Measurements from ENCODE around the gene SURF6.

SURF6 gene

GRCh38 chr9:133355881-133356357 lies 19.9 kb upstream of the SURF6 start:
- H3K4me1 ChIP-seq (ENCODE audit: control extremely low read depth in 1 of 4, control insufficient read depth in 4 of 4, insufficient read depth in 4 of 4, low read length in 3 of 4): peaks cover 3 to 22% (median 21%) of the 10 kb centered on the region in 4 experiments
- POLR2A ChIA-PET: interaction anchor here (0.6 to 1.3 kb wide), 2 partner anchors 8 to 9 kb away, joined by 3 to 5 read pairs; partner anchors contain the start of genes MED22 and RPL7A
- no peaks in the 10 kb centered on the region for H3K9me3 ChIP-seq (ENCODE audit: control extremely low read depth in 1 of 5, control insufficient read depth in 4 of 5, insufficient read depth in 2 of 5, low read depth in 1 of 5, low read length in 4 of 5)
- CTCF ChIA-PET: interaction anchor here (0.6 to 7.2 kb wide), 15 partner anchors 10 to 1031 kb away, joined by 3 to 75 read pairs (median 6); no protein-coding TSS in a partner anchor
- H3K27ac ChIP-seq (ENCODE audit: insufficient read depth in 1 of 2, low read depth in 1 of 2, low read length in 2 of 2, poor library complexity in 1 of 2, severe bottlenecking in 2 of 2): peak overlapping the region; percentile 50 to 85
- WGBS (ENCODE audit: insufficient coverage): under 1% methylated on average over 19 of the region's 31 CpGs
- peaks cover 10 to 55% (median 36%) of the 10 kb centered on the region in 4 experiments for H3K36me3 ChIP-seq (ENCODE audit: control insufficient read depth in 4 of 4, insufficient read depth in 4 of 4, low read length in 3 of 4)
- H3K27me3 ChIP-seq (replicated peaks in 2 of 5; ENCODE audit: control insufficient read depth in 4 of 5, insufficient read depth in 5 of 5, low read length in 4 of 5): no peaks in the 10 kb centered on the region
- DNase-seq: peak; percentile 29 to 82 (median 70)
- peak overlapping the region; percentile 37 to 89 (median 84) for H3K4me3 ChIP-seq (ENCODE audit: control insufficient read depth in 1 of 7, extremely low read depth in 1 of 7, insufficient read depth in 4 of 7, low read depth in 2 of 7, low read length in 6 of 7)

- H3K27me3 ChIP-seq (replicated peaks in 2 of 5; ENCODE audit: control insufficient read depth in 4 of 5, insufficient read depth in 5 of 5, low read length in 4 of 5): no peaks in the 10 kb centered on the region
- WGBS (ENCODE audit: insufficient coverage): 93% methylated on average over 7 of the region's 7 CpGs
- no peak overlapping the region for H3K27ac ChIP-seq (ENCODE audit: insufficient read depth in 1 of 2, low read depth in 1 of 2, low read length in 2 of 2, poor library complexity in 1 of 2, severe bottlenecking in 2 of 2)
- H3K36me3 ChIP-seq (ENCODE audit: control insufficient read depth in 4 of 4, insufficient read depth in 4 of 4, low read length in 3 of 4): peaks cover 16 to 55% (median 37%) of the 10 kb centered on the region in 4 experiments
- ChIA-PET CTCF (interaction anchor here (1.1 to 7.2 kb wide), 8 partner anchors 9 to 168 kb away, joined by 3 to 75 read pairs (median 6); no protein-coding TSS in a partner anchor), POLR2A (no interaction called here)
- peak overlapping the region in 1 of 7 experiments; percentile 86 for H3K4me3 ChIP-seq (ENCODE audit: control insufficient read depth in 1 of 7, extremely low read depth in 1 of 7, insufficient read depth in 4 of 7, low read depth in 2 of 7, low read length in 6 of 7)
- H3K9me3 ChIP-seq (ENCODE audit: control extremely low read depth in 1 of 5, control insufficient read depth in 4 of 5, insufficient read depth in 2 of 5, low read depth in 1 of 5, low read length in 4 of 5): no peaks in the 10 kb centered on the region
- DNase-seq: no peak
- peaks cover 3 to 25% (median 23%) of the 10 kb centered on the region in 4 experiments for H3K4me1 ChIP-seq (ENCODE audit: control extremely low read depth in 1 of 4, control insufficient read depth in 4 of 4, insufficient read depth in 4 of 4, low read length in 3 of 4)
Measured at GRCh38 chr9:133354766-133355165, 18.8 kb upstream of the SURF6 start.

- ChIA-PET CTCF (interaction anchor here (0.6 to 2.7 kb wide), 3 partner anchors 12 to 178 kb away, joined by 3 to 15 read pairs (median 4); no protein-coding TSS in a partner anchor), POLR2A (no interaction called here)
- no peak overlapping the region for H3K4me3 ChIP-seq (ENCODE audit: control insufficient read depth in 1 of 7, extremely low read depth in 1 of 7, insufficient read depth in 4 of 7, low read depth in 2 of 7, low read length in 6 of 7)
- H3K9me3 ChIP-seq (ENCODE audit: control extremely low read depth in 1 of 5, control insufficient read depth in 4 of 5, insufficient read depth in 2 of 5, low read depth in 1 of 5, low read length in 4 of 5): no peaks in the 10 kb centered on the region
- 100% methylated on average over 5 of the region's 5 CpGs for WGBS (ENCODE audit: insufficient coverage)
- H3K36me3 ChIP-seq (ENCODE audit: control insufficient read depth in 4 of 4, insufficient read depth in 4 of 4, low read length in 3 of 4): peaks cover 19 to 61% (median 39%) of the 10 kb centered on the region in 4 experiments
- DNase-seq: no peak
- H3K27me3 ChIP-seq (replicated peaks in 2 of 5; ENCODE audit: control insufficient read depth in 4 of 5, insufficient read depth in 5 of 5, low read length in 4 of 5): no peaks in the 10 kb centered on the region
- no peak overlapping the region for H3K27ac ChIP-seq (ENCODE audit: insufficient read depth in 1 of 2, low read depth in 1 of 2, low read length in 2 of 2, poor library complexity in 1 of 2, severe bottlenecking in 2 of 2)
- peaks cover 7 to 38% (median 34%) of the 10 kb centered on the region in 4 experiments for H3K4me1 ChIP-seq (ENCODE audit: control extremely low read depth in 1 of 4, control insufficient read depth in 4 of 4, insufficient read depth in 4 of 4, low read length in 3 of 4)
Measured at GRCh38 chr9:133353548-133353947, 17.6 kb upstream of the SURF6 start.

- WGBS (ENCODE audit: insufficient coverage): 94% methylated on average over 6 of the region's 8 CpGs
- peaks cover 19 to 58% (median 38%) of the 10 kb centered on the region in 4 experiments for H3K36me3 ChIP-seq (ENCODE audit: control insufficient read depth in 4 of 4, insufficient read depth in 4 of 4, low read length in 3 of 4)
- H3K27ac ChIP-seq (ENCODE audit: insufficient read depth in 1 of 2, low read depth in 1 of 2, low read length in 2 of 2, poor library complexity in 1 of 2, severe bottlenecking in 2 of 2): no peak overlapping the region
- CTCF ChIA-PET: interaction anchor here (0.6 to 5.3 kb wide), 3 partner anchors 11 to 177 kb away, joined by 3 to 30 read pairs (median 4); no protein-coding TSS in a partner anchor
- H3K4me1 ChIP-seq (ENCODE audit: control extremely low read depth in 1 of 4, control insufficient read depth in 4 of 4, insufficient read depth in 4 of 4, low read length in 3 of 4): peaks cover 7 to 42% (median 34%) of the 10 kb centered on the region in 4 experiments
- H3K9me3 ChIP-seq (ENCODE audit: control extremely low read depth in 1 of 5, control insufficient read depth in 4 of 5, insufficient read depth in 2 of 5, low read depth in 1 of 5, low read length in 4 of 5): no peaks in the 10 kb centered on the region
- DNase-seq: no peak
- POLR2A ChIA-PET: no interaction called here
- H3K27me3 ChIP-seq (replicated peaks in 2 of 5; ENCODE audit: control insufficient read depth in 4 of 5, insufficient read depth in 5 of 5, low read length in 4 of 5): no peaks in the 10 kb centered on the region
- H3K4me3 ChIP-seq (ENCODE audit: control insufficient read depth in 1 of 7, extremely low read depth in 1 of 7, insufficient read depth in 4 of 7, low read depth in 2 of 7, low read length in 6 of 7): no peak overlapping the region
Measured at GRCh38 chr9:133352635-133353340, 16.8 kb upstream of the SURF6 start.

GRCh38 chr9:133351908-133352634 lies 16.1 kb upstream of the SURF6 start:
- peaks cover 19 to 54% (median 38%) of the 10 kb centered on the region in 4 experiments for H3K36me3 ChIP-seq (ENCODE audit: control insufficient read depth in 4 of 4, insufficient read depth in 4 of 4, low read length in 3 of 4)
- 100% methylated on average over 5 of the region's 14 CpGs for WGBS (ENCODE audit: insufficient coverage)
- ChIA-PET POLR2A (interaction anchor here (0.6 kb wide), 1 partner anchor 16 kb away, joined by 7 read pairs; the partner anchor contains the start of gene SURF6), CTCF (interaction anchor here (0.9 to 5.3 kb wide), 8 partner anchors 9 to 164 kb away, joined by 3 to 30 read pairs (median 4); partner anchors contain the start of gene SURF6)
- H3K4me1 ChIP-seq (ENCODE audit: control extremely low read depth in 1 of 4, control insufficient read depth in 4 of 4, insufficient read depth in 4 of 4, low read length in 3 of 4): peaks cover 7 to 39% (median 30%) of the 10 kb centered on the region in 4 experiments
- no peaks in the 10 kb centered on the region for H3K27me3 ChIP-seq (replicated peaks in 2 of 5; ENCODE audit: control insufficient read depth in 4 of 5, insufficient read depth in 5 of 5, low read length in 4 of 5)
- no peak overlapping the region for H3K27ac ChIP-seq (ENCODE audit: insufficient read depth in 1 of 2, low read depth in 1 of 2, low read length in 2 of 2, poor library complexity in 1 of 2, severe bottlenecking in 2 of 2)
- no peak overlapping the region for H3K4me3 ChIP-seq (ENCODE audit: control insufficient read depth in 1 of 7, extremely low read depth in 1 of 7, insufficient read depth in 4 of 7, low read depth in 2 of 7, low read length in 6 of 7)
- peak; percentile 50 to 83 (median 73) for DNase-seq
- H3K9me3 ChIP-seq (ENCODE audit: control extremely low read depth in 1 of 5, control insufficient read depth in 4 of 5, insufficient read depth in 2 of 5, low read depth in 1 of 5, low read length in 4 of 5): no peaks in the 10 kb centered on the region

- POLR2A ChIA-PET: interaction anchor here (0.6 kb wide), 1 partner anchor 16 kb away, joined by 7 read pairs; the partner anchor contains the start of gene SURF6
- no CpG with 5 or more reads among the region's 3 CpGs for WGBS (ENCODE audit: insufficient coverage)
- Histone ChIP-seq H3K4me3 (ENCODE audit: control insufficient read depth in 1 of 7, extremely low read depth in 1 of 7, insufficient read depth in 4 of 7, low read depth in 2 of 7, low read length in 6 of 7) (no peak overlapping the region), H3K27ac (ENCODE audit: insufficient read depth in 1 of 2, low read depth in 1 of 2, low read length in 2 of 2, poor library complexity in 1 of 2, severe bottlenecking in 2 of 2) (no peak overlapping the region), H3K36me3 (ENCODE audit: control insufficient read depth in 4 of 4, insufficient read depth in 4 of 4, low read length in 3 of 4) (peaks cover 19 to 54% (median 38%) of the 10 kb centered on the region in 4 experiments), H3K27me3 (replicated peaks in 2 of 5; ENCODE audit: control insufficient read depth in 4 of 5, insufficient read depth in 5 of 5, low read length in 4 of 5) (no peaks in the 10 kb centered on the region), H3K9me3 (ENCODE audit: control extremely low read depth in 1 of 5, control insufficient read depth in 4 of 5, insufficient read depth in 2 of 5, low read depth in 1 of 5, low read length in 4 of 5) (no peaks in the 10 kb centered on the region), H3K4me1 (ENCODE audit: control extremely low read depth in 1 of 4, control insufficient read depth in 4 of 4, insufficient read depth in 4 of 4, low read length in 3 of 4) (peaks cover 7 to 41% (median 32%) of the 10 kb centered on the region in 4 experiments)
- DNase-seq: no peak
- CTCF ChIA-PET: interaction anchor here (0.9 to 5.3 kb wide), 8 partner anchors 9 to 164 kb away, joined by 3 to 30 read pairs (median 4); partner anchors contain the start of gene SURF6
Measured at GRCh38 chr9:133351526-133351907, 15.5 kb upstream of the SURF6 start.
